Occipital lobe (tissue), 2 donors: Measurements from ENCODE around the gene PPP1R12B. TPM values are rescaled to one million over a fixed set of nuclear protein-coding genes. Genes with fewer than 3 reads are reported as not detected.
"Not testable (repeated sequence)": the region's sequence is repeated elsewhere in the genome, so short reads cannot be mapped to it uniquely, and the experiment has no call there.

Experiments used
- DNase-seq: peaks from one replicate; lab custom pipeline; 2025; lab: John Stamatoyannopoulos, UW
- total RNA-seq: library from RNA; depleted of rRNA; stranded (reverse); fragments of >200 nt; gene quantifications from one replicate; pipeline ENCODE4 v1.2.3, GENCODE V29; 2014

PPP1R12B gene
- total RNA-seq, 1 donor from 2014 or later: 30.4 TPM

GRCh38 chr1:202398439-202398838 lies 49.9 kb downstream of the PPP1R12B start:
- DNase-seq: not testable (repeated sequence)

GRCh38 chr1:202401771-202402170 lies 53.3 kb downstream of the PPP1R12B start:
- DNase-seq: not testable (repeated sequence)

- not testable (repeated sequence) for DNase-seq
Observed at GRCh38 chr1:202403381-202403780, 54.9 kb downstream of the PPP1R12B start.

GRCh38 chr1:202405928-202406327 lies 57.4 kb downstream of the PPP1R12B start:
- no peak for DNase-seq

- not testable (repeated sequence) for DNase-seq
Observed at GRCh38 chr1:202406896-202407295, 58.4 kb downstream of the PPP1R12B start.

- DNase-seq: not testable (repeated sequence)
Observed at GRCh38 chr1:202407378-202407777, 58.9 kb downstream of the PPP1R12B start.

GRCh38 chr1:202410251-202410650 lies 61.8 kb downstream of the PPP1R12B start:
- not testable (repeated sequence) for DNase-seq

- not testable (repeated sequence) for DNase-seq
Observed at GRCh38 chr1:202410854-202411357, 62.4 kb downstream of the PPP1R12B start.

- no peak for DNase-seq
Observed at GRCh38 chr1:202411422-202411821, 62.9 kb downstream of the PPP1R12B start.

- not testable (repeated sequence) for DNase-seq
Observed at GRCh38 chr1:202412421-202412820, 63.9 kb downstream of the PPP1R12B start.

- DNase-seq: no peak
Observed at GRCh38 chr1:202416641-202417040, 68.1 kb downstream of the PPP1R12B start.

GRCh38 chr1:202417141-202417540 lies 68.6 kb downstream of the PPP1R12B start:
- DNase-seq: not testable (repeated sequence)

GRCh38 chr1:202417762-202418201 lies 69.3 kb downstream of the PPP1R12B start:
- DNase-seq: not testable (repeated sequence)

GRCh38 chr1:202419731-202420130 lies 71.2 kb downstream of the PPP1R12B start:
- DNase-seq: not testable (repeated sequence)

GRCh38 chr1:202420422-202421094 lies 72.1 kb downstream of the PPP1R12B start:
- DNase-seq: not testable (repeated sequence)

GRCh38 chr1:202422709-202423108 lies 74.2 kb downstream of the PPP1R12B start:
- DNase-seq: not testable (repeated sequence)

- not testable (repeated sequence) for DNase-seq
Observed at GRCh38 chr1:202424260-202424659, 75.8 kb downstream of the PPP1R12B start.

- not testable (repeated sequence) for DNase-seq
Observed at GRCh38 chr1:202430111-202430510, 81.6 kb downstream of the PPP1R12B start.

GRCh38 chr1:202432338-202432737 lies 83.8 kb downstream of the PPP1R12B start:
- DNase-seq: not testable (repeated sequence)

GRCh38 chr1:202433155-202434043 lies 84.9 kb downstream of the PPP1R12B start:
- DNase-seq: no peak

GRCh38 chr1:202434059-202434458 lies 85.6 kb downstream of the PPP1R12B start:
- no peak for DNase-seq
